HEK293T (cell line): ENCODE data around the gene TLN1.

Source experiments
- CTCF ChIA-PET: fragments of 350-600 bp; formaldehyde crosslinking; extraction: SDS; loops from one replicate; lab custom pipeline; 2021; ENCODE audit warnings: antibody characterized with exemption, inconsistent platforms; lab: Yijun Ruan, JAX
- POLR2A ChIA-PET: fragments of 350-600 bp; formaldehyde crosslinking; extraction: SDS; loops from one replicate; lab custom pipeline; 2020; ENCODE audit warnings: antibody characterized with exemption, inconsistent platforms; lab: Yijun Ruan, JAX
- DNase-seq: peaks from one replicate; pipeline ENCODE4 v3.0.0; 2012; ENCODE audit warnings: mixed read lengths; ENCODE audit errors: extremely low spot score
- ARNT ChIP-seq: fragments of 450-650 bp; IDR thresholded peaks from 2 replicates; pipeline ENCODE4 v1.6.1; 2017; ENCODE audit warnings: mild to moderate bottlenecking
- BHLHE40 ChIP-seq: fragments of 450-650 bp; IDR thresholded peaks from 2 replicates; pipeline ENCODE4 v1.6.1; 2016; ENCODE audit warnings: mild to moderate bottlenecking, moderate library complexity, borderline replicate concordance
- CTBP1 ChIP-seq: fragments of 450-650 bp; IDR thresholded peaks from 2 replicates; pipeline ENCODE4 v1.6.1; 2016; ENCODE audit warnings: borderline replicate concordance
- ELF4 ChIP-seq: fragments of 450-650 bp; IDR thresholded peaks from 2 replicates; pipeline ENCODE4 v1.6.1; 2017; ENCODE audit warnings: antibody characterized with exemption
- FOXA1 ChIP-seq: fragments of 450-650 bp; IDR thresholded peaks from 2 replicates; pipeline ENCODE4 v1.6.1; 2016; ENCODE audit warnings: mild to moderate bottlenecking
- FOXK2 ChIP-seq: fragments of 450-650 bp; IDR thresholded peaks from 2 replicates; pipeline ENCODE4 v1.6.1; 2016; ENCODE audit warnings: mild to moderate bottlenecking
- FOXM1 ChIP-seq: fragments of 450-650 bp; IDR thresholded peaks from 2 replicates; pipeline ENCODE4 v1.6.1; 2017; ENCODE audit warnings: mild to moderate bottlenecking, borderline replicate concordance
- HDGF ChIP-seq: fragments of 450-650 bp; IDR thresholded peaks from 2 replicates; pipeline ENCODE4 v1.6.1; 2017; ENCODE audit warnings: antibody characterized with exemption, borderline replicate concordance
- L3MBTL2 ChIP-seq: fragments of 450-650 bp; conservative IDR thresholded peaks from 2 replicates; pipeline ENCODE4 v1.6.1; 2016; ENCODE audit warnings: mild to moderate bottlenecking
- LEF1 ChIP-seq: fragments of 450-650 bp; IDR thresholded peaks from 2 replicates; pipeline ENCODE4 v1.6.1; 2017; ENCODE audit warnings: mild to moderate bottlenecking, borderline replicate concordance
- NFRKB ChIP-seq: fragments of 450-650 bp; IDR thresholded peaks from 2 replicates; pipeline ENCODE4 v1.6.1; 2016; ENCODE audit warnings: mild to moderate bottlenecking, moderate library complexity
- PKNOX1 ChIP-seq: fragments of 450-650 bp; IDR thresholded peaks from 2 replicates; pipeline ENCODE4 v1.6.1; 2016
- SP1 ChIP-seq: fragments of 450-650 bp; IDR thresholded peaks from 2 replicates; pipeline ENCODE4 v1.6.1; 2017
- SUZ12 ChIP-seq: fragments of 450-650 bp; IDR thresholded peaks from 2 replicates; pipeline ENCODE4 v1.6.1; 2016; ENCODE audit warnings: mild to moderate bottlenecking
- TARDBP ChIP-seq: fragments of 450-650 bp; IDR thresholded peaks from 2 replicates; pipeline ENCODE4 v1.6.1; 2016
- ZNF384 ChIP-seq: fragments of 450-650 bp; IDR thresholded peaks from 2 replicates; pipeline ENCODE4 v1.6.1; 2016

Gene TLN1

DNA sequence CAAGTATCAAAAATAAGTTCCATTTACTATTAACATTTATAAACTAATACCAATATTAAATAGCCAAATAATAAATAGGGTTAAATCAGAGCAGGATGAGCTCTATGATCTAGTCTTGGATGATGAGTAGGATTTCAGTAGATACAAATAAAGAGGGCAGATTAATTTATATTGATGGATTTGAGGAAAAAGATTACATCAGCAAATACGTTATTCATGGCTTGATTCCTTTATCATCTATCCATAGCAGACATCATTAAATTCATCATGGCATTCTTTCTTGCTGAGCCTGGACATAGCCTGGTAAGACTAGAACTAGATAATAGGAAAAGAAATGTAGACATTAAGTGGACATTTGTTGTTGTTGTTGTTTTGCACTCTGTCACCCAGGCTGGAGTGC lies 35.5 kb upstream of the TLN1 start:
- ChIA-PET CTCF (no interaction called here), POLR2A (no interaction called here)
- no peak for TF ChIP-seq HDGF
- no peak for TF ChIP-seq ARNT
- TF ChIP-seq PKNOX1, result no peak
- TF ChIP-seq BHLHE40, result no peak
- no peak for TF ChIP-seq ZNF384
- TF ChIP-seq SUZ12, result no peak
- no peak for DNase-seq

GRCh38 chr9:35766997-35767396 lies 35.0 kb upstream of the TLN1 start:
- no peak for DNase-seq
- ChIA-PET CTCF (no interaction called here), POLR2A (no interaction called here)
- no peak for TF ChIP-seq ARNT
- TF ChIP-seq SP1, result no peak
- no peak for TF ChIP-seq BHLHE40
- no peak for TF ChIP-seq TARDBP
- TF ChIP-seq HDGF, result no peak
- no peak for TF ChIP-seq ELF4

- TF ChIP-seq L3MBTL2 (no peak), FOXK2 (no peak), LEF1 (no peak), CTBP1 (no peak), HDGF (no peak), ZNF384 (no peak), ELF4 (no peak), FOXM1 (no peak), TARDBP (no peak), SUZ12 (no peak), FOXA1 (no peak), BHLHE40 (no peak)
- DNase-seq, result no peak
- CTCF ChIA-PET, result no interaction called here
- POLR2A ChIA-PET, result no interaction called here
Observed at GRCh38 chr9:35763803-35764202, 31.8 kb upstream of the TLN1 start.

DNA sequence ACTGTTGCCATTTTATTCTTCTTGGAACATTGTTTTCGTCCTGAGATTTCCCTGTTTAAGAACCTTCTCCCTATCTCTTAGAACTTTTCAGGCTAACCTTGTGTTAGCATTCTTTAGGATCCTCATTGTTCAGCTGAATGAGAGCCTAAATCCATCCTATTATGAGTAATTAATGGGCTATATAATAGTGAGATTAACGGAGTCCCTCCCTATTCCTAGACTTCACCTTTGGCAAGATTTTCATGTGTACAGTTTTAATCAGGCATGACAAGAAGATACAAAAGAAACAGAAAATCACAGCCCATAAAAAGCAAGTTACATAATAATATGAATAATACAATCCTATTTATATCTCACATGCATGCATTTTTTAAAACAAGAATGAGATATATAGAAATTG lies 31.2 kb upstream of the TLN1 start:
- TF ChIP-seq FOXA1, result no peak
- TF ChIP-seq L3MBTL2, result no peak
- TF ChIP-seq BHLHE40, result no peak
- TF ChIP-seq ZNF384, result no peak
- no peak for TF ChIP-seq NFRKB
- TF ChIP-seq SP1, result no peak
- no peak for TF ChIP-seq FOXM1
- TF ChIP-seq ARNT, result no peak
- no peak for TF ChIP-seq LEF1
- no peak for TF ChIP-seq SUZ12
- TF ChIP-seq PKNOX1, result no peak
- no peak for TF ChIP-seq FOXK2
- no peak for TF ChIP-seq TARDBP
- TF ChIP-seq CTBP1, result no peak
- TF ChIP-seq ELF4, result no peak
- no peak for TF ChIP-seq HDGF
- no peak for DNase-seq
- CTCF ChIA-PET, result interaction anchor here (0.7 kb wide), 1 partner anchor 71 kb away, joined by 7 read pairs; no protein-coding TSS in a partner anchor
- POLR2A ChIA-PET, result no interaction called here

GRCh38 chr9:35760651-35761050 lies 28.7 kb upstream of the TLN1 start:
- ChIA-PET CTCF (no interaction called here), POLR2A (interaction anchor here (2.4 kb wide), 1 partner anchor 12 kb away, joined by 5 read pairs; the partner anchor contains the start of genes GBA2 and RGP1)
- no peak for DNase-seq
- TF ChIP-seq L3MBTL2, result no peak

- POLR2A ChIA-PET, result no interaction called here
- no peak for DNase-seq
- CTCF ChIA-PET, result no interaction called here
- TF ChIP-seq FOXM1, result no peak
- peak; percentile 51 for TF ChIP-seq PKNOX1
Observed at GRCh38 chr9:35759795-35760194, 27.8 kb upstream of the TLN1 start.

DNA sequence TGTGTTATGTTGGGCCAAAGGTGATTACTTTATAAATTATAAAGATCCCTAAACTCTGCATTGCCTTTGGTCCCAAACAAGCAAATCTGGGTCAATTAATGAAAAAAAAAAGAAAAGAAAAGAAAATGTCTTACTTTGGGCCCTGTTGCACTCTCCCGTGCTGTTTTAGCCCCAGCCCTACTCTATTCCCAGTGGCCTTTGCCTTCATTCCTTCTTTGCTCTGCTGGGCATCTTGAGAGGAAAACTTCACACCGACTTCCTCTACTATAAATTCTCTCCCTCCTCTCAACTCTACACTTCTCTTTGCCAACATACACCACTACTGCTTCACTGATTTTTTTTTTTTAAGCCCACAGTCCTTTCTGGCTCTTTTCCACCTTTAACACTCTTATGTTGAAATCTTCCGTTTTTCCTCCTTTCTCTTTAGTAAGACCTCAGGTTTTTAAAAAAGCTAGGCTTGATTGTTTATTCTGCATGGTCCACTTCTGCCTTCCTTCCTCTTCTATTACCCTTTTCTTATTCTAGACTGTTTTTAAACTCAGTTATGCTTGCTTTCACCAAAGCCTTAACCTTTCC lies 26.6 kb upstream of the TLN1 start:
- ChIA-PET CTCF (interaction anchor here (0.6 kb wide), 1 partner anchor 1962 kb away, joined by 3 read pairs; no protein-coding TSS in a partner anchor), POLR2A (no interaction called here)
- no peak for DNase-seq
- no peak for TF ChIP-seq SUZ12
- TF ChIP-seq NFRKB, result no peak
- no peak for TF ChIP-seq SP1
- no peak for TF ChIP-seq TARDBP
- no peak for TF ChIP-seq HDGF
- no peak for TF ChIP-seq FOXA1
- TF ChIP-seq CTBP1, result no peak
- TF ChIP-seq ZNF384, result no peak
- TF ChIP-seq BHLHE40, result no peak
- no peak for TF ChIP-seq ELF4
- no peak for TF ChIP-seq ARNT
- TF ChIP-seq FOXM1, result no peak
- no peak for TF ChIP-seq FOXK2
- no peak for TF ChIP-seq PKNOX1
- no peak for TF ChIP-seq L3MBTL2
- no peak for TF ChIP-seq LEF1
